ENCODE data around the gene TMEM204.
"Not testable (repeated sequence)": the region's sequence is repeated elsewhere in the genome, so short reads cannot be mapped to it uniquely, and the experiment has no call there.

GRCh38 chr16:1595511-1595910, 62.0 kb downstream of the TMEM204 start:
- TF ChIP-seq POLR2A, CTCF (IDR thresholded peaks at IDR 0.05): not testable (repeated sequence)

Data from esophagus squamous epithelium (tissue), 4 donors.